ENCODE data around the gene TNXB.
"Not testable (repeated sequence)": the region's sequence is repeated elsewhere in the genome, so short reads cannot be mapped to it uniquely, and the experiment has no call there.

TNXB gene

DNA sequence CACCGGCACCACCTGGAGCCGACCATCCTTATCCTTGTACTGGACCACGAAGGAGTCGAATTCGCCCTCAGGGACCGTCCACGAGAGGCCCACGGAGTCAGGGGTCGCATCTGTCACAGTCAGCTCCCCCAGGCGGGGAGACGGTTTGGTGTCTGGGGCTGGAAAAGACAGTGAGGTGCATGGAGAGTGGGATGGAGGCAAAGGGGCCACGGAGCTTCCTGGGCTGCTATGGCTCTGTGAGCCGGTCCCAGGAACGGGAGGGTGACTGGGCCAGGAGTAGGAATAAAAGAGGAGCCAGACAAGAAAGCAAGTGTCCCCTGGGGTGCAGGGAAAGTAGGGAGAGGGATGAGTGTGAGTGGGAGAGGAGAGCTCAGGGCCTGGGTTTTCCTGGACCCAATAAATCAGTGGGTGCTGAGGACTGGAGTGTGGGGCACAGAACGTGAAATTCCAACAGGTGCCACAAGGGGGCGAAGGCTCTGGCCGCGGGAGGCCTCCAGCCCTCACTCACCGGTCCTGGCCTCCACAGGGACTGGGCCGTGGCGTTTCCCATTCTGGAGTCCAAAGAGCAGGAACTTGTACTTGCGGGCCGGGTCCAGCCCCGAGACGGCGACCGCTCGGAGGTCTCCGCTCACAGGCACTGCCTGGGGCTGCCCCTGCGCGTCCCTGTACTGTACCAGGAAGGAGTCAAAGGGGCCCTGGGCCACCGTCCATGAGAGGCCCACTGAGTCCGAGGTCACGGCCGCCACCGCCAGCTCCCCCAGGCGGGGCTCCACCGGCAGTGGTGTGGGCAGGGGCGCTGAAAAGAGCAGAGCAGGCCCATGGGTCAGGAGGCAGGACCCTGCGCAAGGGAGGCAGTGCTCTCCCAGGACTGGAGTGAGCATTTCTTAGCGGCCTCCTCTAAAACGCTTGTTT lies 61.0 kb downstream of the TNXB start:
- no peak overlapping the region for H3K27ac ChIP-seq (ENCODE audit: low read depth, low read length)
- H3K9me3 ChIP-seq (ENCODE audit: control insufficient read depth in 1 of 2, low read length in 2 of 2): no peaks in the 10 kb centered on the region
- no peaks in the 10 kb centered on the region for H3K36me3 ChIP-seq (ENCODE audit: control insufficient read depth in 1 of 2, insufficient read depth in 2 of 2, low read length in 2 of 2)
- peak overlapping the region in 1 of 2 donors; percentile 28 for H3K4me3 ChIP-seq (ENCODE audit: low read depth in 1 of 2, low read length in 2 of 2)
- peaks cover 0 to 9% of the 10 kb centered on the region in 2 donors for H3K4me1 ChIP-seq (ENCODE audit: control insufficient read depth in 1 of 2, insufficient read depth in 2 of 2, low read length in 2 of 2)
- no peak overlapping the region for H3K9ac ChIP-seq (ENCODE audit: low read depth in 1 of 2, low read length in 2 of 2)
- no peaks in the 10 kb centered on the region for H3K27me3 ChIP-seq (ENCODE audit: control insufficient read depth in 1 of 2, insufficient read depth in 2 of 2, low read length in 2 of 2)

DNA sequence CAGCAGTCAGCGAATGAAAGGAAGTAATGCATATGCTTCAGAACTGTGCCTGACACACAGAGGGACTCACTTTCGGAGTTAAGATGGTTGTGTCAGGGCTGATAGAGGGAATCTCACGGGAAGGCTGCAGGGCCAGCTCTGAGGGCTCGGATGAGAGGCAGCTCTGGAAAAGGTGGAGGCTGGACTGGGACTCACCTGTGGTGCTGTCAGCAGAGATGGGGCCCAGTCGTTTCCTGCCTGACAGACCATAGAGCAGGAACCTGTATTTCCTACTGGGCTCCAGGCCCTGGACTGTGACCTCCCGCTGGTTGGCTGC lies 61.6 kb downstream of the TNXB start:
- Histone ChIP-seq H3K27ac (ENCODE audit: low read depth, low read length) (no peak overlapping the region), H3K27me3 (ENCODE audit: control insufficient read depth in 1 of 2, insufficient read depth in 2 of 2, low read length in 2 of 2) (no peaks in the 10 kb centered on the region), H3K36me3 (ENCODE audit: control insufficient read depth in 1 of 2, insufficient read depth in 2 of 2, low read length in 2 of 2) (no peaks in the 10 kb centered on the region), H3K4me1 (ENCODE audit: control insufficient read depth in 1 of 2, insufficient read depth in 2 of 2, low read length in 2 of 2) (peaks cover 0 to 9% of the 10 kb centered on the region in 2 donors), H3K9me3 (ENCODE audit: control insufficient read depth in 1 of 2, low read length in 2 of 2) (no peaks in the 10 kb centered on the region), H3K9ac (ENCODE audit: low read depth in 1 of 2, low read length in 2 of 2) (no peak overlapping the region), H3K4me3 (ENCODE audit: low read depth in 1 of 2, low read length in 2 of 2) (no peak overlapping the region)

DNA sequence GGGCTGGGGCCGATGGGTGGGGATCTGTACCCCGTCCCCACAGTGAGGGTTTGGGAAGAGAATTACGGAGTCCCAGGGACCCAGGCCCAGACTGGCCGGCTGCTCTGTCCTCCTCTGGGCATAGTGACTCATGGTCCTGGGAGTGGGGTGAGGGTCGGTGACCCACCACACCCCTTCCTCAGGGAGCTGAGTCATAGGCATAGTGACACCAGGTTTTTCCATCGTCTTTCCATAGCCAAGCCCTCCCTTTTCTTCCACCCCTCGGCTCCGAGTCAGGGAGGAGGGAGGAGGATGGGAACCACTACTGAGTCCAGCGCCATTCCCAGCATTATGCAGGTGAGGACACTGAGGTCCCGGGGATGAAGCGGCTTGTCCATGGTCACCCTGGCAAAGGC lies 62.1 kb downstream of the TNXB start:
- H3K9me3 ChIP-seq (ENCODE audit: control insufficient read depth in 1 of 2, low read length in 2 of 2): no peaks in the 10 kb centered on the region
- H3K36me3 ChIP-seq (ENCODE audit: control insufficient read depth in 1 of 2, insufficient read depth in 2 of 2, low read length in 2 of 2): no peaks in the 10 kb centered on the region
- no peaks in the 10 kb centered on the region for H3K27me3 ChIP-seq (ENCODE audit: control insufficient read depth in 1 of 2, insufficient read depth in 2 of 2, low read length in 2 of 2)
- H3K27ac ChIP-seq (ENCODE audit: low read depth, low read length): peak overlapping the region; percentile 32
- H3K9ac ChIP-seq (ENCODE audit: low read depth in 1 of 2, low read length in 2 of 2): no peak overlapping the region
- peaks cover 0 to 9% of the 10 kb centered on the region in 2 donors for H3K4me1 ChIP-seq (ENCODE audit: control insufficient read depth in 1 of 2, insufficient read depth in 2 of 2, low read length in 2 of 2)
- no peak overlapping the region for H3K4me3 ChIP-seq (ENCODE audit: low read depth in 1 of 2, low read length in 2 of 2)

GRCh38 chr6:32046450-32047083 lies 62.6 kb downstream of the TNXB start:
- Histone ChIP-seq H3K27ac (ENCODE audit: low read depth, low read length) (peak overlapping the region; percentile 32), H3K36me3 (ENCODE audit: control insufficient read depth in 1 of 2, insufficient read depth in 2 of 2, low read length in 2 of 2) (no peaks in the 10 kb centered on the region), H3K9ac (ENCODE audit: low read depth in 1 of 2, low read length in 2 of 2) (no peak overlapping the region), H3K9me3 (ENCODE audit: control insufficient read depth in 1 of 2, low read length in 2 of 2) (no peaks in the 10 kb centered on the region), H3K27me3 (ENCODE audit: control insufficient read depth in 1 of 2, insufficient read depth in 2 of 2, low read length in 2 of 2) (no peaks in the 10 kb centered on the region), H3K4me3 (ENCODE audit: low read depth in 1 of 2, low read length in 2 of 2) (no peak overlapping the region), H3K4me1 (ENCODE audit: control insufficient read depth in 1 of 2, insufficient read depth in 2 of 2, low read length in 2 of 2) (peaks cover 0 to 9% of the 10 kb centered on the region in 2 donors)

GRCh38 chr6:32045811-32046449 lies 63.2 kb downstream of the TNXB start:
- Histone ChIP-seq H3K4me1 (ENCODE audit: control insufficient read depth in 1 of 2, insufficient read depth in 2 of 2, low read length in 2 of 2) (peaks cover 0 to 9% of the 10 kb centered on the region in 2 donors), H3K27ac (ENCODE audit: low read depth, low read length) (no peak overlapping the region), H3K9me3 (ENCODE audit: control insufficient read depth in 1 of 2, low read length in 2 of 2) (no peaks in the 10 kb centered on the region), H3K4me3 (ENCODE audit: low read depth in 1 of 2, low read length in 2 of 2) (no peak overlapping the region), H3K27me3 (ENCODE audit: control insufficient read depth in 1 of 2, insufficient read depth in 2 of 2, low read length in 2 of 2) (no peaks in the 10 kb centered on the region), H3K9ac (ENCODE audit: low read depth in 1 of 2, low read length in 2 of 2) (no peak overlapping the region), H3K36me3 (ENCODE audit: control insufficient read depth in 1 of 2, insufficient read depth in 2 of 2, low read length in 2 of 2) (no peaks in the 10 kb centered on the region)

DNA sequence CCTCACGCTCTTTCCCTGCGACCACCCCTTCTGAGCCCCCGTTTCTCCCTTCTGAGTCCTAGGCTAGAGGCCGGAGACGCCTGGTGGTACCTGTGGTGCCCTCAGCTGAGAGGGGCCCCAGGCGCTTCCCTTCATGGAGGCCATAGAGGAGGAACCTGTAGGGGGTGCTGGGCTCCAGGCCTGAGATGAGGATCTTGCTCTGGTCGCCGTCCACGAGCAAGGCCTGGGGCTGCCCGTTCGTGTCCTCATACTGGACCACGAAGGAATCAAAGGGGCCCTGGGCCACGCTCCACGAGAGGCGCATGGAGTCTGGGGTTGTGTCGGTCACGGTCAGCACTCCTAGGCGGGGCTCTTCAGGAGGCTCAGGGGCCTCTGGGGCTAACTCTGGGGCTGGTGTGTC lies 64.2 kb downstream of the TNXB start:
- H3K27ac ChIP-seq (ENCODE audit: low read depth, low read length); H3K36me3 ChIP-seq (ENCODE audit: control insufficient read depth in 1 of 2, insufficient read depth in 2 of 2, low read length in 2 of 2); H3K4me1 ChIP-seq (ENCODE audit: control insufficient read depth in 1 of 2, insufficient read depth in 2 of 2, low read length in 2 of 2); H3K4me3 ChIP-seq (ENCODE audit: low read depth in 1 of 2, low read length in 2 of 2); H3K9me3 ChIP-seq (ENCODE audit: control insufficient read depth in 1 of 2, low read length in 2 of 2); H3K9ac ChIP-seq (ENCODE audit: low read depth in 1 of 2, low read length in 2 of 2); H3K27me3 ChIP-seq (ENCODE audit: control insufficient read depth in 1 of 2, insufficient read depth in 2 of 2, low read length in 2 of 2): not testable (repeated sequence)

DNA sequence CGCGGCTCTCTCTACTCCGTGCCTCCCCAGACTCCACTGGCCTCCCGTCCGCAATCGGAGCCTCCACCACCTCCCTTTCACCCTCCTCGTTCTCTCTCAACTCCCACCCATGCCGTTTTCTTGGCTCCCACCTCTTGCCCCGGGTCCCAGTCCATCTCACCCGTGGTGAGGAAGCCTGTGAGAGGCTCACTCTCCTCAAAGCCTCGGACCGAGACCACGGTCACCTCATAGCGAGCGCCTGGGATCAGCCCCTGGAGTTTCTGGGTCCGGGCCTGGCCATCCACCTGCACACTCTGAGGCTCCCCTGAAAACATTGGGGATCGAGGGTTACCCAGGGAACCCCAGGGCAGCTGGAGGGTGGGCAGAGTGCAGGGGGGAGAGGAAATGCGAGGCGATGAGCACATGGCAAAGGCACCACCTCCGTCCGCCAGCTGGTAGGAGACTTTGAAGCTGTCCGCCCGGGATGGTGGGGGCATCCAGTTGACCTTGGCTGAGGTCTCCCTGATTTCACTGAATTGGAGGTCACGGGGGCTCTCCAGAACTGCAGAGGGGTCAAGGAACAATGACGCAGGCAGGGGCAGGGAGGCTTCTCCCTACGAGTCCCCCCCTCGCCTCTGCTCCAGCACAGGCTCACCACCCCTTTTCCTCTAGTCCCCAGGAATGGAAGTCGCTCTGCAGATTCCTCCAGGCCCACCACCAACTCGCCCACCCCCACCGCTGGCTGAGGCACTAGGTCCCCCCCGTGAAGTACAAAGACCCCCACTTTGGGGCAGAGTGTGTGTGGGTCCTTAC lies 65.4 kb downstream of the TNXB start:
- not testable (repeated sequence) for H3K27me3 ChIP-seq (ENCODE audit: control insufficient read depth in 1 of 2, insufficient read depth in 2 of 2, low read length in 2 of 2); H3K27ac ChIP-seq (ENCODE audit: low read depth, low read length); H3K9ac ChIP-seq (ENCODE audit: low read depth in 1 of 2, low read length in 2 of 2); H3K9me3 ChIP-seq (ENCODE audit: control insufficient read depth in 1 of 2, low read length in 2 of 2); H3K36me3 ChIP-seq (ENCODE audit: control insufficient read depth in 1 of 2, insufficient read depth in 2 of 2, low read length in 2 of 2); H3K4me1 ChIP-seq (ENCODE audit: control insufficient read depth in 1 of 2, insufficient read depth in 2 of 2, low read length in 2 of 2); H3K4me3 ChIP-seq (ENCODE audit: low read depth in 1 of 2, low read length in 2 of 2)

DNA sequence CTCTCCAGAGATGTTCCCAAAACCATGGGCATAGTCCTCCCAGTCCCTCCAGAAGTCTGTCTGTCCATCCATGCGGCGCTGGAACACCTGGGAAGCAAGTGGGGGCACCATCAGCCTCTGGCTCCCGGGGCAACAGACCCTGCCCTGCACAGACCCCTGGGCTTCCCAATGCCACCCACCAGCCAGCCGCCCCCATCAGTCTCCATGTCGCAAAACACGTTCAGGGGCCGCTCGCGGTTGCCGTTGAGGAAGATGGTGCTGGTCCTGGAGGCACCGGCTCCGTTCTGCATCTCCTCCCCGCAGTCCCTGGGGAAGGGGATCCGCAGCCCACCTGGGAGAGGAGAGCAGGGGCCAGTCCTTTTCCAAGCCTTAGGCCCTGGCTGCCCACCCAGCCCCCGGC lies 66.9 kb downstream of the TNXB start:
- not testable (repeated sequence) for H3K27ac ChIP-seq (ENCODE audit: low read depth, low read length); H3K27me3 ChIP-seq (ENCODE audit: control insufficient read depth in 1 of 2, insufficient read depth in 2 of 2, low read length in 2 of 2); H3K4me3 ChIP-seq (ENCODE audit: low read depth in 1 of 2, low read length in 2 of 2); H3K9ac ChIP-seq (ENCODE audit: low read depth in 1 of 2, low read length in 2 of 2); H3K9me3 ChIP-seq (ENCODE audit: control insufficient read depth in 1 of 2, low read length in 2 of 2); H3K4me1 ChIP-seq (ENCODE audit: control insufficient read depth in 1 of 2, insufficient read depth in 2 of 2, low read length in 2 of 2); H3K36me3 ChIP-seq (ENCODE audit: control insufficient read depth in 1 of 2, insufficient read depth in 2 of 2, low read length in 2 of 2)

DNA sequence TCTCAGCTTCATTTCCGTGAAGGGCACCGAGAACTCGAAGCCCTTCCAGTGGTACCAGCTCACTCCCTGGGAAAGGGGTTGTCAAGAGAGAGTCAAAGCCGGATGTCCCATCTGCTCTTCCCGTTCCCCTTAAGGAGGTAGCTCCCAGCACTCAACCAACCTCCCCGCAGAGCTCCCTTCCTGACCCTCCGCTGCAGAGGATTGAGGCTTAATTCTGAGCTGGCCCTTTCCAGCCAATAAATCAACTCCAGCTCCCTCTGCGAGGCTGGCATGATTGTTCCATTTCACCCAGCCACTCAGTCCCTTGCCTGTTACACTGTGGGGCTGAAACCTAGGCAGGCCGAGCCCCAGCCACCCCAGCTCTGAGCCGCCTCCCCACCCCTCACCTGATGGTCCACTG lies 67.8 kb downstream of the TNXB start:
- H3K9me3 ChIP-seq (ENCODE audit: control insufficient read depth in 1 of 2, low read length in 2 of 2); H3K27me3 ChIP-seq (ENCODE audit: control insufficient read depth in 1 of 2, insufficient read depth in 2 of 2, low read length in 2 of 2); H3K27ac ChIP-seq (ENCODE audit: low read depth, low read length); H3K4me1 ChIP-seq (ENCODE audit: control insufficient read depth in 1 of 2, insufficient read depth in 2 of 2, low read length in 2 of 2); H3K36me3 ChIP-seq (ENCODE audit: control insufficient read depth in 1 of 2, insufficient read depth in 2 of 2, low read length in 2 of 2); H3K4me3 ChIP-seq (ENCODE audit: low read depth in 1 of 2, low read length in 2 of 2); H3K9ac ChIP-seq (ENCODE audit: low read depth in 1 of 2, low read length in 2 of 2): not testable (repeated sequence)

DNA sequence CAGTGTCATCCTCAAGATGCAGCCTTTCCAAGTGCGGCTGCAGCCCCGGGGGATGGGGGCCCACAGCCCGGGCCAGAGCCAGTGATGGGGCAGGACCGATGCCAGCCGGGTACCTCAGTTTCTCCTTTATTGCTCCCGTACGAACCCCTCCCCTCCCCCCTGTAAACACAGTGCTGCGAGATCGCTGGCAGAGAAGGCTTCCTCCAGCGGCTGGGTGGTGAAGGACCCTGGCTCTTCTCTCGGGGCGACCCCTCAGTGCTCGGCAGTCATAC lies 68.2 kb downstream of the TNXB start:
- H3K27me3 ChIP-seq (ENCODE audit: control insufficient read depth in 1 of 2, insufficient read depth in 2 of 2, low read length in 2 of 2); H3K9ac ChIP-seq (ENCODE audit: low read depth in 1 of 2, low read length in 2 of 2); H3K27ac ChIP-seq (ENCODE audit: low read depth, low read length); H3K4me1 ChIP-seq (ENCODE audit: control insufficient read depth in 1 of 2, insufficient read depth in 2 of 2, low read length in 2 of 2); H3K4me3 ChIP-seq (ENCODE audit: low read depth in 1 of 2, low read length in 2 of 2); H3K9me3 ChIP-seq (ENCODE audit: control insufficient read depth in 1 of 2, low read length in 2 of 2); H3K36me3 ChIP-seq (ENCODE audit: control insufficient read depth in 1 of 2, insufficient read depth in 2 of 2, low read length in 2 of 2): not testable (repeated sequence)

Data from duodenal mucosa (tissue), 2 donors.